ENCODE measurements around the gene RNASEH1. TPM values are rescaled to one million over a fixed set of nuclear protein-coding genes. Genes with fewer than 3 reads are reported as not detected.

The RNASEH1 gene
- total and polyA plus RNA-seq, 10 of the 15 experiments (the other 5 are each of a cell fraction or from before 2014, with no cell fraction given): 18.2 to 68.5 (median 28.2) TPM

- TF ChIP-seq RAD21 (IDR thresholded peaks at IDR 0.05; ENCODE audit: insufficient read depth, low read depth, low read length): no peak
- no peak for TF ChIP-seq CEBPB (IDR thresholded peaks at IDR 0.05; ENCODE audit: borderline replicate concordance in 1 of 2, low read depth in 2 of 2, low read length in 2 of 2)
- no peak for TF ChIP-seq KDM1A (IDR thresholded peaks at IDR 0.05; ENCODE audit: borderline replicate concordance)
- no peak for TF ChIP-seq MYC (IDR thresholded peaks at IDR 0.05; ENCODE audit: insufficient read depth, insufficient read length, insufficient replicate concordance, low read length, severe bottlenecking)
- TF ChIP-seq ATF3 (IDR thresholded peaks at IDR 0.05; ENCODE audit: borderline replicate concordance, extremely low read depth, low read depth, low read length): no peak
- TF ChIP-seq ZNF384 (IDR thresholded peaks at IDR 0.05; ENCODE audit: borderline replicate concordance, low read depth, low read length): no peak
- TF ChIP-seq EZH2 (IDR thresholded peaks at IDR 0.05; ENCODE audit: borderline replicate concordance, control insufficient read depth, low read depth, low read length): no peak
- TF ChIP-seq HDAC6 (IDR thresholded peaks at IDR 0.05; ENCODE audit: unreplicated experiment): no peak
- TF ChIP-seq PML (IDR thresholded peaks at IDR 0.05; ENCODE audit: low read length): no peak
- no peak for TF ChIP-seq E2F4 (IDR thresholded peaks at IDR 0.05; ENCODE audit: low read depth, low read length)
- TF ChIP-seq, protein P1, sequence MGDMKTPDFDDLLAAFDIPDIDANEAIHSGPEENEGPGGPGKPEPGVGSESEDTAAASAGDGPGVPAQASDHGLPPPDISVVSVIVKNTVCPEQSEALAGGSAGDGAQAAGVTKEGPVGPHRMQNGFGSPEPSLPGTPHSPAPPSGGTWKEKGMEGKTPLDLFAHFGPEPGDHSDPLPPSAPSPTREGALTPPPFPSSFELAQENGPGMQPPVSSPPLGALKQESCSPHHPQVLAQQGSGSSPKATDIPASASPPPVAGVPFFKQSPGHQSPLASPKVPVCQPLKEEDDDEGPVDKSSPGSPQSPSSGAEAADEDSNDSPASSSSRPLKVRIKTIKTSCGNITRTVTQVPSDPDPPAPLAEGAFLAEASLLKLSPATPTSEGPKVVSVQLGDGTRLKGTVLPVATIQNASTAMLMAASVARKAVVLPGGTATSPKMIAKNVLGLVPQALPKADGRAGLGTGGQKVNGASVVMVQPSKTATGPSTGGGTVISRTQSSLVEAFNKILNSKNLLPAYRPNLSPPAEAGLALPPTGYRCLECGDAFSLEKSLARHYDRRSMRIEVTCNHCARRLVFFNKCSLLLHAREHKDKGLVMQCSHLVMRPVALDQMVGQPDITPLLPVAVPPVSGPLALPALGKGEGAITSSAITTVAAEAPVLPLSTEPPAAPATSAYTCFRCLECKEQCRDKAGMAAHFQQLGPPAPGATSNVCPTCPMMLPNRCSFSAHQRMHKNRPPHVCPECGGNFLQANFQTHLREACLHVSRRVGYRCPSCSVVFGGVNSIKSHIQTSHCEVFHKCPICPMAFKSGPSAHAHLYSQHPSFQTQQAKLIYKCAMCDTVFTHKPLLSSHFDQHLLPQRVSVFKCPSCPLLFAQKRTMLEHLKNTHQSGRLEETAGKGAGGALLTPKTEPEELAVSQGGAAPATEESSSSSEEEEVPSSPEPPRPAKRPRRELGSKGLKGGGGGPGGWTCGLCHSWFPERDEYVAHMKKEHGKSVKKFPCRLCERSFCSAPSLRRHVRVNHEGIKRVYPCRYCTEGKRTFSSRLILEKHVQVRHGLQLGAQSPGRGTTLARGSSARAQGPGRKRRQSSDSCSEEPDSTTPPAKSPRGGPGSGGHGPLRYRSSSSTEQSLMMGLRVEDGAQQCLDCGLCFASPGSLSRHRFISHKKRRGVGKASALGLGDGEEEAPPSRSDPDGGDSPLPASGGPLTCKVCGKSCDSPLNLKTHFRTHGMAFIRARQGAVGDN (IDR thresholded peaks at IDR 0.05): no peak
- TF ChIP-seq SIX5 (IDR thresholded peaks at IDR 0.05; ENCODE audit: low read depth, low read length, severe bottlenecking): no peak
- no peak for TF ChIP-seq MTA3 (IDR thresholded peaks at IDR 0.05; ENCODE audit: borderline replicate concordance, low read length)
- no peak for TF ChIP-seq NRF1 (conservative IDR thresholded peaks at IDR 0.05; ENCODE audit: low read depth, low read length)
- 0 out of 2 replicates have a peak, but pooled peaks have one; percentile 5 for TF ChIP-seq ZNF24 (IDR thresholded peaks at IDR 0.05)
- TF ChIP-seq, protein P2, sequence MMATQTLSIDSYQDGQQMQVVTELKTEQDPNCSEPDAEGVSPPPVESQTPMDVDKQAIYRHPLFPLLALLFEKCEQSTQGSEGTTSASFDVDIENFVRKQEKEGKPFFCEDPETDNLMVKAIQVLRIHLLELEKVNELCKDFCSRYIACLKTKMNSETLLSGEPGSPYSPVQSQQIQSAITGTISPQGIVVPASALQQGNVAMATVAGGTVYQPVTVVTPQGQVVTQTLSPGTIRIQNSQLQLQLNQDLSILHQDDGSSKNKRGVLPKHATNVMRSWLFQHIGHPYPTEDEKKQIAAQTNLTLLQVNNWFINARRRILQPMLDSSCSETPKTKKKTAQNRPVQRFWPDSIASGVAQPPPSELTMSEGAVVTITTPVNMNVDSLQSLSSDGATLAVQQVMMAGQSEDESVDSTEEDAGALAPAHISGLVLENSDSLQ (IDR thresholded peaks at IDR 0.05): no peak
- peak; percentile 36; the same call in 1 of the 2 replicates for TF ChIP-seq RELB (IDR thresholded peaks at IDR 0.05; ENCODE audit: low read depth)
- no peak for TF ChIP-seq CREB1 (IDR thresholded peaks at IDR 0.05; ENCODE audit: low read depth)
- peak; percentile 66; the same call in 1 of the 2 replicates for TF ChIP-seq PAX5 (IDR thresholded peaks at IDR 0.05; ENCODE audit: borderline replicate concordance, low read depth, low read length)
- TF ChIP-seq, protein P3, sequence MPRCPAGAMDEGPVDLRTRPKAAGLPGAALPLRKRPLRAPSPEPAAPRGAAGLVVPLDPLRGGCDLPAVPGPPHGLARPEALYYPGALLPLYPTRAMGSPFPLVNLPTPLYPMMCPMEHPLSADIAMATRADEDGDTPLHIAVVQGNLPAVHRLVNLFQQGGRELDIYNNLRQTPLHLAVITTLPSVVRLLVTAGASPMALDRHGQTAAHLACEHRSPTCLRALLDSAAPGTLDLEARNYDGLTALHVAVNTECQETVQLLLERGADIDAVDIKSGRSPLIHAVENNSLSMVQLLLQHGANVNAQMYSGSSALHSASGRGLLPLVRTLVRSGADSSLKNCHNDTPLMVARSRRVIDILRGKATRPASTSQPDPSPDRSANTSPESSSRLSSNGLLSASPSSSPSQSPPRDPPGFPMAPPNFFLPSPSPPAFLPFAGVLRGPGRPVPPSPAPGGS (IDR thresholded peaks at IDR 0.05; ENCODE audit: borderline replicate concordance, insufficient read depth, low read depth, low read length, poor library complexity, severe bottlenecking): no peak
Observed at GRCh38 chr2:3563521-3563976, 5.4 kb upstream of the RNASEH1 start (continued).
